Lung microvascular endothelial cell (primary cell): ENCODE measurements around the gene SLBP. TPM values are rescaled to one million over a fixed set of nuclear protein-coding genes. Genes with fewer than 3 reads are reported as not detected.

Source experiments
- DNase-seq, 2 donors: peaks; one replicate each; pipeline versions ENCODE4 v3.0.0 to v3.0.0-alpha.2; 2010; ENCODE audit warnings: low read depth in 2 of 2
- total RNA-seq: library from RNA; depleted of rRNA; stranded (reverse); fragments of >200 nt; gene quantifications from 2 replicates; pipeline ENCODE4 v1.2.1, GENCODE V29; 2014

Gene SLBP
- total RNA-seq, 1 donor from 2014 or later = 49.4 TPM

- DNase-seq = peak; percentile 80 to 92
Measured at GRCh38 chr4:1727117-1728031, 15.3 kb upstream of the SLBP start.

- peak; percentile 90 to 94 for DNase-seq
Measured at GRCh38 chr4:1726146-1726934, 14.2 kb upstream of the SLBP start.

GRCh38 chr4:1725521-1725920 lies 13.4 kb upstream of the SLBP start:
- no peak for DNase-seq

GRCh38 chr4:1723131-1723801 lies 11.1 kb upstream of the SLBP start:
- no peak for DNase-seq

GRCh38 chr4:1722551-1723118 lies 10.5 kb upstream of the SLBP start:
- DNase-seq = no peak

- DNase-seq = no peak
Measured at GRCh38 chr4:1721666-1722550, 9.8 kb upstream of the SLBP start.

- peak; percentile 92 to 94 for DNase-seq
Measured at GRCh38 chr4:1721003-1721665, 9.0 kb upstream of the SLBP start, which contains the start of the genes TACC3 and TMEM129. Gene TACC3 (plus strand): TSS chr4:1721521. CDS start chr4:1723422, 1,901 bp downstream. Gene TMEM129 (minus strand): TSS chr4:1721323. CDS start chr4:1720837, 486 bp downstream.

GRCh38 chr4:1720163-1720983 lies 8.3 kb upstream of the SLBP start:
- peak; percentile 55 to 58 for DNase-seq

- DNase-seq = peak in 1 of 2 donors; percentile 34
Measured at GRCh38 chr4:1718095-1718850, 6.2 kb upstream of the SLBP start.

- DNase-seq = no peak
Measured at GRCh38 chr4:1717129-1718094, 5.3 kb upstream of the SLBP start.

GRCh38 chr4:1716065-1716945 lies 4.2 kb upstream of the SLBP start:
- DNase-seq = no peak

GRCh38 chr4:1715002-1715758 lies 3.1 kb upstream of the SLBP start:
- DNase-seq = peak in 1 of 2 donors; percentile 54

- peak in 1 of 2 donors; percentile 29 for DNase-seq
Measured at GRCh38 chr4:1714303-1715001, 2.3 kb upstream of the SLBP start.
